Tibial nerve (tissue), 4 donors: ENCODE results near the gene SPDYA. TPM values are rescaled to one million over a fixed set of nuclear protein-coding genes. Genes with fewer than 3 reads are reported as not detected.

Experiments used
- DNase-seq, 2 donors: peaks; one replicate each; pipeline ENCODE4 v3.0.0-alpha.2; 2019; ENCODE audit warnings: low spot score in 2 of 2
- H3K27ac ChIP-seq, 4 donors: fragments of 200-600 bp; sonication (generic) in 3 of 4; one replicate each; pipeline ENCODE4 v1.5.1; 2017 to 2019; ENCODE audit warnings: mild to moderate bottlenecking in 1 of 4
- H3K27me3 ChIP-seq, 2 donors: fragments of 200-600 bp; sonication (generic) in 1 of 2; one replicate each; pipeline versions ENCODE4 v1.5.1 to v1.6.0; 2017 to 2019
- H3K36me3 ChIP-seq, 3 donors: fragments of 200-600 bp; sonication (generic); one replicate each; pipeline ENCODE4 v1.5.1; 2018 to 2019
- H3K4me1 ChIP-seq, 4 donors: fragments of 200-600 bp; sonication (generic) in 3 of 4; one replicate each; pipeline ENCODE4 v1.5.1; 2017 to 2019
- H3K4me3 ChIP-seq, 4 donors: fragments of 200-600 bp; sonication (generic) in 3 of 4; one replicate each; pipeline ENCODE4 v1.5.1; 2017 to 2019; ENCODE audit warnings: mild to moderate bottlenecking in 1 of 4, moderate library complexity in 1 of 4
- H3K9me3 ChIP-seq, 4 donors: fragments of 200-600 bp; sonication (generic) in 3 of 4; one replicate each; pipeline ENCODE4 v1.5.1; 2017 to 2019
- CTCF ChIP-seq, 5 experiments: fragments of 200-600 bp in 3 of 5; fragments of 450-650 bp in 2 of 5; sonication (generic) in 3 of 5; IDR thresholded peaks; one replicate each; pipeline ENCODE4 v1.5.1; 2016 to 2019; ENCODE audit warnings: antibody characterized with exemption in 5 of 5, mild to moderate bottlenecking in 3 of 5, moderate library complexity in 2 of 5
- EP300 ChIP-seq, 2 donors: sonication (generic); formaldehyde crosslinking; IDR thresholded peaks; one replicate each; pipeline ENCODE4 v1.6.1; 2017; ENCODE audit warnings: antibody characterized with exemption in 2 of 2, mild to moderate bottlenecking in 1 of 2
- POLR2A ChIP-seq, 2 donors: fragments of 450-650 bp; IDR thresholded peaks; one replicate each; pipeline ENCODE4 v1.6.1; 2017; ENCODE audit warnings: antibody characterized with exemption in 2 of 2, mild to moderate bottlenecking in 2 of 2, moderate library complexity in 2 of 2
- WGBS, 2 donors: methylation state at CpG; one replicate each; pipeline ENCODE4 v1.1.5; 2018; 5-methylcytosine and 5-hydroxymethylcytosine counted together
- total RNA-seq, 4 donors: library from RNA; depleted of rRNA; stranded (reverse); fragments of >200 nt; gene quantifications; one replicate each; pipeline ENCODE4 v1.1.0, GENCODE V29; 2016

Gene SPDYA
- total RNA-seq, 4 donors from 2014 or later: 0.90 to 5.7 (median 4.6) TPM

- Histone ChIP-seq H3K4me3 (no peak overlapping the region), H3K27ac (no peak overlapping the region)
Observed at GRCh38 chr2:28768422-28768821, 42.2 kb upstream of the SPDYA start.

GRCh38 chr2:28768952-28769351 is 41.7 kb upstream of the SPDYA start:
- peaks cover 0 to 86% (median 10%) of the 10 kb centered on the region in 4 donors for H3K4me1 ChIP-seq
- no peak for DNase-seq
- no peaks in the 10 kb centered on the region for H3K27me3 ChIP-seq
- H3K36me3 ChIP-seq: no peaks in the 10 kb centered on the region
- 94 to 97% methylated on average over 5 of the region's 5 CpGs for WGBS, 2 donors
- H3K27ac ChIP-seq: no peak overlapping the region
- H3K4me3 ChIP-seq: no peak overlapping the region
- TF ChIP-seq CTCF (IDR thresholded peaks at IDR 0.05) (no peak), EP300 (IDR thresholded peaks at IDR 0.05) (no peak), POLR2A (IDR thresholded peaks at IDR 0.05) (no peak)
- no peaks in the 10 kb centered on the region for H3K9me3 ChIP-seq

More at GRCh38 chr2:28768422-28768821, 42.2 kb upstream of the SPDYA start:
- H3K4me1 ChIP-seq: peaks cover 0 to 87% (median 8%) of the 10 kb centered on the region in 4 donors
- peaks cover 0 to 5% (median 0%) of the 10 kb centered on the region in 3 donors for H3K36me3 ChIP-seq
- no peaks in the 10 kb centered on the region for H3K9me3 ChIP-seq
- no peak for DNase-seq
- H3K27me3 ChIP-seq: no peaks in the 10 kb centered on the region
- TF ChIP-seq CTCF (IDR thresholded peaks at IDR 0.05): no peak
- TF ChIP-seq EP300 (IDR thresholded peaks at IDR 0.05): no peak

GRCh38 chr2:28772351-28772750 is 38.3 kb upstream of the SPDYA start:
- Histone ChIP-seq H3K36me3 (peaks cover 0 to 4% (median 0%) of the 10 kb centered on the region in 3 donors), H3K9me3 (no peaks in the 10 kb centered on the region), H3K27me3 (no peaks in the 10 kb centered on the region), H3K4me3 (no peak overlapping the region), H3K27ac (no peak overlapping the region), H3K4me1 (peaks cover 0 to 78% (median 11%) of the 10 kb centered on the region in 4 donors)
- 83 to 95% methylated on average over 2 of the region's 2 CpGs for WGBS, 2 donors
- no peak for DNase-seq
- no peak for TF ChIP-seq POLR2A (IDR thresholded peaks at IDR 0.05)
- TF ChIP-seq EP300 (IDR thresholded peaks at IDR 0.05): no peak
- no peak for TF ChIP-seq CTCF (IDR thresholded peaks at IDR 0.05)

GRCh38 chr2:28776471-28776870 is 34.2 kb upstream of the SPDYA start:
- H3K27ac ChIP-seq: no peak overlapping the region

GRCh38 chr2:28778392-28778791 is 32.2 kb upstream of the SPDYA start:
- 92 to 93% methylated on average over 5 of the region's 5 CpGs for WGBS, 2 donors
- H3K27ac ChIP-seq: no peak overlapping the region

More at GRCh38 chr2:28776471-28776870, 34.2 kb upstream of the SPDYA start:
- Histone ChIP-seq H3K27me3 (no peaks in the 10 kb centered on the region), H3K36me3 (peaks cover 0 to 45% (median 0%) of the 10 kb centered on the region in 3 donors), H3K4me3 (no peak overlapping the region), H3K4me1 (peaks cover 0 to 52% (median 5%) of the 10 kb centered on the region in 4 donors), H3K9me3 (no peaks in the 10 kb centered on the region)
- WGBS, 2 donors: 82 to 89% methylated on average over 6 of the region's 6 CpGs
- no peak for DNase-seq
- no peak for TF ChIP-seq CTCF (IDR thresholded peaks at IDR 0.05)
- no peak for TF ChIP-seq EP300 (IDR thresholded peaks at IDR 0.05)
- no peak for TF ChIP-seq POLR2A (IDR thresholded peaks at IDR 0.05)

More at GRCh38 chr2:28778392-28778791, 32.2 kb upstream of the SPDYA start:
- TF ChIP-seq CTCF (IDR thresholded peaks at IDR 0.05) (no peak), POLR2A (IDR thresholded peaks at IDR 0.05) (no peak), EP300 (IDR thresholded peaks at IDR 0.05) (no peak)
- peaks cover 0 to 64% (median 0%) of the 10 kb centered on the region in 3 donors for H3K36me3 ChIP-seq
- DNase-seq: no peak
- no peaks in the 10 kb centered on the region for H3K9me3 ChIP-seq
- peaks cover 0 to 34% (median 5%) of the 10 kb centered on the region in 4 donors for H3K4me1 ChIP-seq
- H3K27me3 ChIP-seq: no peaks in the 10 kb centered on the region
- no peak overlapping the region for H3K4me3 ChIP-seq
